Sciatic nerve (tissue), 2 donors: ENCODE results near the gene OSGIN1. TPM values are rescaled to one million over a fixed set of nuclear protein-coding genes. Genes with fewer than 3 reads are reported as not detected.
A peak's percentile ranks its signal among the peaks of the same experiment; 100 is the strongest.

Experiments
- ATAC-seq: fragments of 200-7000 bp; cut with Tn5 transposase; one replicate; pipeline ENCODE4 v1.9.1; 2020; ENCODE audit warnings: mild to moderate bottlenecking, moderate library complexity
- DNase-seq: peaks from one replicate; pipeline ENCODE4 v3.0.0-alpha.2; 2020; ENCODE audit warnings: low spot score
- intact Hi-C: fragments of 100-400 bp; cut with DNase I; formaldehyde crosslinking; loops from one replicate; pipeline ENCODE4 v1.14.2; 2022
- total RNA-seq: library from RNA; stranded (reverse); fragmentation: NEBNext Ultra II Directional; extraction: Animal tissue kit (Norgen Biotek cat#: 25700); gene quantifications from one replicate; pipeline ENCODE4 v1.2.1, GENCODE V29; 2021
- donor health status: DM: no; HTN: no; CAD: no.
- donor health status: DM: no; HTN: no; CAD: no.

Gene OSGIN1
- total RNA-seq, result 11.5 TPM

GRCh38 chr16:83952940-83953795 is at the start of gene OSGIN1:
OSGIN1 (plus strand) TSS chr16:83953240; CDS start chr16:83957672, 4,432 bp downstream.
- DNase-seq (peak; percentile 97), ATAC-seq (peak; percentile 95)
- intact Hi-C loops, result no loop called here

- DNase-seq (no peak), ATAC-seq (peak; percentile 85)
- intact Hi-C loops, result no loop called here
Measured at GRCh38 chr16:83903751-83904150, 49.3 kb upstream of the OSGIN1 start.

- intact Hi-C loops, result no loop called here
- ATAC-seq (no peak), DNase-seq (no peak)
Measured at GRCh38 chr16:83906683-83907082, 46.4 kb upstream of the OSGIN1 start.

GRCh38 chr16:83907111-83907510 is 45.9 kb upstream of the OSGIN1 start:
- no peak for ATAC-seq
- no peak for DNase-seq
- intact Hi-C loops, result no loop called here

GRCh38 chr16:83907631-83908250 is 45.3 kb upstream of the OSGIN1 start:
- no peak for ATAC-seq

GRCh38 chr16:83908798-83909197 is 44.2 kb upstream of the OSGIN1 start:
- ATAC-seq (no peak), DNase-seq (no peak)
- intact Hi-C loops, result no loop called here

More at GRCh38 chr16:83907631-83908250, 45.3 kb upstream of the OSGIN1 start:
- intact Hi-C loops, result no loop called here
- DNase-seq, result no peak

- DNase-seq (no peak), ATAC-seq (no peak)
- intact Hi-C loops, result no loop called here
Measured at GRCh38 chr16:83911290-83911689, 41.8 kb upstream of the OSGIN1 start.

- no peak for DNase-seq
- no peak for ATAC-seq
Measured at GRCh38 chr16:83912519-83913244, 40.4 kb upstream of the OSGIN1 start.

GRCh38 chr16:83913245-83913633 is 39.8 kb upstream of the OSGIN1 start:
- intact Hi-C loops, result no loop called here
- ATAC-seq (no peak), DNase-seq (no peak)

More at GRCh38 chr16:83912519-83913244, 40.4 kb upstream of the OSGIN1 start:
- intact Hi-C loops, result no loop called here

GRCh38 chr16:83914091-83914710 is 38.8 kb upstream of the OSGIN1 start:
- intact Hi-C loops, result no loop called here
- no peak for DNase-seq
- ATAC-seq, result peak; percentile 13

GRCh38 chr16:83915081-83915480 is 38.0 kb upstream of the OSGIN1 start:
- DNase-seq, result no peak
- intact Hi-C loops, result no loop called here
- ATAC-seq, result no peak

- DNase-seq (no peak), ATAC-seq (no peak)
- intact Hi-C loops, result no loop called here
Measured at GRCh38 chr16:83915491-83915890, 37.5 kb upstream of the OSGIN1 start.

- DNase-seq (peak; percentile 56), ATAC-seq (no peak)
- intact Hi-C loops, result no loop called here
Measured at GRCh38 chr16:83917152-83918120, 35.6 kb upstream of the OSGIN1 start.

GRCh38 chr16:83920894-83921491 is 32.0 kb upstream of the OSGIN1 start:
- DNase-seq (no peak), ATAC-seq (no peak)
- intact Hi-C loops, result no loop called here

- ATAC-seq (no peak), DNase-seq (no peak)
- intact Hi-C loops, result no loop called here
Measured at GRCh38 chr16:83923581-83924365, 29.3 kb upstream of the OSGIN1 start.

- intact Hi-C loops, result no loop called here
- no peak for ATAC-seq
- no peak for DNase-seq
Measured at GRCh38 chr16:83924686-83925085, 28.4 kb upstream of the OSGIN1 start.
